ENCODE measurements around the gene SGMS2.

The SGMS2 gene

GRCh38 chr4:107853444-107854355 lies 29.0 kb downstream of the SGMS2 start:
- H3K4me3 ChIP-seq (ENCODE audit: low read depth, low read length), result no peak overlapping the region
- no peak for TF ChIP-seq CTCF (IDR thresholded peaks at IDR 0.05; ENCODE audit: low read depth, low read length, missing control alignments)
- no peak for DNase-seq (ENCODE audit: low read depth)

- H3K4me3 ChIP-seq (ENCODE audit: low read depth, low read length), result no peak overlapping the region
- TF ChIP-seq CTCF (IDR thresholded peaks at IDR 0.05; ENCODE audit: low read depth, low read length, missing control alignments), result no peak
- no peak for DNase-seq (ENCODE audit: low read depth)
These were observed 29.8 kb downstream of the SGMS2 start for GRCh38 chr4:107854356-107855022.

GRCh38 chr4:107855723-107856122 lies 31.0 kb downstream of the SGMS2 start:
- no peak overlapping the region for H3K4me3 ChIP-seq (ENCODE audit: low read depth, low read length)
- DNase-seq (ENCODE audit: low read depth), result no peak
- no peak for TF ChIP-seq CTCF (IDR thresholded peaks at IDR 0.05; ENCODE audit: low read depth, low read length, missing control alignments)

- no peak for DNase-seq (ENCODE audit: low read depth)
- TF ChIP-seq CTCF (IDR thresholded peaks at IDR 0.05; ENCODE audit: low read depth, low read length, missing control alignments), result no peak
- no peak overlapping the region for H3K4me3 ChIP-seq (ENCODE audit: low read depth, low read length)
These were observed 32.2 kb downstream of the SGMS2 start for GRCh38 chr4:107856901-107857300.

GRCh38 chr4:107857741-107858140 lies 33.0 kb downstream of the SGMS2 start:
- no peak overlapping the region for H3K4me3 ChIP-seq (ENCODE audit: low read depth, low read length)
- no peak for DNase-seq (ENCODE audit: low read depth)
- no peak for TF ChIP-seq CTCF (IDR thresholded peaks at IDR 0.05; ENCODE audit: low read depth, low read length, missing control alignments)

- DNase-seq (ENCODE audit: low read depth), result no peak
- no peak overlapping the region for H3K4me3 ChIP-seq (ENCODE audit: low read depth, low read length)
- no peak for TF ChIP-seq CTCF (IDR thresholded peaks at IDR 0.05; ENCODE audit: low read depth, low read length, missing control alignments)
These were observed 33.5 kb downstream of the SGMS2 start for GRCh38 chr4:107858158-107858742.
